ENCODE data around the gene RAB1A. TPM values are rescaled to one million over a fixed set of nuclear protein-coding genes. Genes with fewer than 3 reads are reported as not detected.

RAB1A gene
- total RNA-seq, 1 donor from 2014 or later: 79.9 TPM

DNA sequence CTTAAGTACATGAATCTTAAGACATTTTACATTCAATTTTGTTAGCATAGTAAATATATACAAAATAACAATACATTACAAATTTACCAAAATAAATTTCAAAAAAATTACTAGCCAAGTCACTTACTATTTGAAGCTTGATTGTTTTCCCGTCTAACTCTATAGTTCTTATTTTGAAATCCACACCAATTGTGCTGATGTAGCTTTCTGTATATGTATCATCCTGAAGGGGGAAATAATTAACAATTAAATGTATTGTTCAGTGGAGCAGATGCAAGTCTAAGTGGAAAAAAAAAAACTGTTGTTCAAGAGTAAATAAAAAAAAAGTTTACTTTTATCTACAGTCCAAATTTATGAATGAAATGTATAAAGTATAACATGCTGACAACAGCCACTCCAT lies 32.1 kb downstream of the RAB1A start:
- Mint-ChIP-seq H3K27ac (no peak overlapping the region), H3K4me3 (no peak overlapping the region), H3K9me3 (no peaks in the 10 kb centered on the region), H3K27me3 (no peaks in the 10 kb centered on the region), H3K4me1 (peaks cover 14% of the 10 kb centered on the region), H3K36me3 (ENCODE audit: low read depth) (peaks cover 54% of the 10 kb centered on the region)
- intact Hi-C loops (cut with micrococcal nuclease): no loop called here
- DNase-seq: no peak

DNA sequence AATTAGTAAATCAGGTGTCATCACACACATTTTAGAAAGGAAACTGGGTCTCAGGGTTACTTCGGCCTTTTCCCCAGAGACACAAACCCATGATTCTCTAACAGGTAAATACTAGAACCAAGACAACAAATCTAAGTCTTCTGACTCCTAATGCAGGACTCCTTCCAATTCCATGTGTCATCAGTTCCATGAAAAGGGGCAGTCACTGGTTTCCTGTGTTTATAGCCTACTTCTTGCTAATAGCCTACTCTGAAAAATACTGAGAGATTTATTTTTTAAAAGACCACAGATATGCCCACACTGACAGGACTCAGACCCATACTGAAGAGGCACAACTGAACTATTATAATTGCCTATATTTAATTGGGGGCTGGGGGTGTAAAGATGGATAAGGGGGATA lies 33.0 kb downstream of the RAB1A start:
- DNase-seq: no peak
- Mint-ChIP-seq H3K4me1 (peaks cover 15% of the 10 kb centered on the region), H3K27ac (no peak overlapping the region), H3K9me3 (no peaks in the 10 kb centered on the region), H3K36me3 (ENCODE audit: low read depth) (peaks cover 55% of the 10 kb centered on the region), H3K4me3 (no peak overlapping the region), H3K27me3 (no peaks in the 10 kb centered on the region)
- intact Hi-C loops (cut with micrococcal nuclease): no loop called here

DNA sequence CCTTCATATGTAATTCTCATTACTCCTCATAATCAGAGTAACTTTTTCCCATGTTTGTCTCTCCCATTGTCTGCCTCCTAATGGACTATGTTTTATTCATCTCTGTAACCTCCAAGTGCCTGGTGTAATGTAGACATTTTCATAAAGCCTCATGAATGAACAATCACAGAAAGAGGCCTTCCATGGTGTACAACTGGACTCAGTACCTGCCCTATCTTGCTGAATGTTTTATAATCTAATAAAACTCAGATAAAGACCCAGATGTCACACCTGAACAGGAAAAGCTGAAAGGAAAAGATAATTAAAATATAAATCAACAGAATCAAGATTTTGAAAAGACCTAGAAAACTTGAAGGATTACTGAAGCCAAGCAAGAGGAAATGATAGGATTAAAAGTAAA lies 36.7 kb downstream of the RAB1A start:
- no peaks in the 10 kb centered on the region for H3K9me3 Mint-ChIP-seq
- H3K4me1 Mint-ChIP-seq: peaks cover 15% of the 10 kb centered on the region
- no peak overlapping the region for H3K4me3 Mint-ChIP-seq
- intact Hi-C loops (cut with micrococcal nuclease): no loop called here
- H3K27me3 Mint-ChIP-seq: no peaks in the 10 kb centered on the region
- H3K36me3 Mint-ChIP-seq (ENCODE audit: low read depth): peaks cover 51% of the 10 kb centered on the region
- no peak overlapping the region for H3K27ac Mint-ChIP-seq
- no peak for DNase-seq

DNA sequence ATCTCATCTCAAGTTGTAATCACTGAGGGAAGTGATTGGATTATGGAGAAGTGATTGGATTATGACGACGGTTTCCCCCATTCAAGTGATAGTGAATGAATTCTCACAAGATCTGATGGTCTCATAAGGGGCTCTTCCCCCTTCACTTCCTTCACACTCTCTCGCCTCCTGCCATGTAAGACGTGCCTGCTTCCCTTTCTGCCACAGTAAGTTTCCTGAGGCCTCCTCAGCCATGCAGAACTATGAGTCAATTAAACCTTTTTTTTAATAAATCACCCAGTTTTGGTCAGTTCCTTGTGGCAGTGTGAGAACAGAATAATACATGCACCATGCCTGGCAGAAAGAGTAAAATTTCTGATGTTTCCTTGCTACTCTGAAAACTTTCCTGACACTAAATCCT lies 37.1 kb downstream of the RAB1A start:
- no peak overlapping the region for H3K27ac Mint-ChIP-seq

DNA sequence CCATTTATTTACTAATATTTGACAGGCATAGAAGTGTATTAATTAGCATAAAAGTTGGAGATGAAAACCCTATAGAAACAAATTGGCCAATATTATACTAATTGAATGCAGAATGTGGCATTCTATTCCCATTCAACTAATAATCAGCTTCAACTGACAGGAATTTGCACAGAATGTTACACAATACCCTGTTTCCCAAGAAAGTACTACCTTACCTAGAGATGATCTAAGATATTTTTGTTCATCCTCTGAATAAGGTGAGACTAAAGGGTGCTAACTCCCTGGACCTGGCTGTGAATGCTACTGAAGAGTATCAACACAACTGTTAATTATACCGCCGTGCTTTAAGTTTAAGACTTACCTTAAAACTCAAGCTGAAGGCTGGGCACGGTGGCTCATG lies 44.8 kb downstream of the RAB1A start:
- no peaks in the 10 kb centered on the region for H3K9me3 Mint-ChIP-seq
- H3K27ac Mint-ChIP-seq: no peak overlapping the region
- H3K36me3 Mint-ChIP-seq (ENCODE audit: low read depth): peaks cover 60% of the 10 kb centered on the region
- DNase-seq: no peak
- no peak overlapping the region for H3K4me3 Mint-ChIP-seq
- H3K27me3 Mint-ChIP-seq: no peaks in the 10 kb centered on the region
- intact Hi-C loops (cut with micrococcal nuclease): loop anchor here (5.0 kb wide), 1 partner anchor 47 kb away; the partner anchor contains the start of gene RAB1A
- peaks cover 13% of the 10 kb centered on the region for H3K4me1 Mint-ChIP-seq

More for the DNA sequence above, 37.1 kb downstream of the RAB1A start:
- H3K36me3 Mint-ChIP-seq (ENCODE audit: low read depth): peaks cover 54% of the 10 kb centered on the region
- intact Hi-C loops (cut with micrococcal nuclease): no loop called here
- H3K4me3 Mint-ChIP-seq: no peak overlapping the region
- no peaks in the 10 kb centered on the region for H3K9me3 Mint-ChIP-seq
- peaks cover 17% of the 10 kb centered on the region for H3K4me1 Mint-ChIP-seq
- DNase-seq: no peak
- no peaks in the 10 kb centered on the region for H3K27me3 Mint-ChIP-seq

DNA sequence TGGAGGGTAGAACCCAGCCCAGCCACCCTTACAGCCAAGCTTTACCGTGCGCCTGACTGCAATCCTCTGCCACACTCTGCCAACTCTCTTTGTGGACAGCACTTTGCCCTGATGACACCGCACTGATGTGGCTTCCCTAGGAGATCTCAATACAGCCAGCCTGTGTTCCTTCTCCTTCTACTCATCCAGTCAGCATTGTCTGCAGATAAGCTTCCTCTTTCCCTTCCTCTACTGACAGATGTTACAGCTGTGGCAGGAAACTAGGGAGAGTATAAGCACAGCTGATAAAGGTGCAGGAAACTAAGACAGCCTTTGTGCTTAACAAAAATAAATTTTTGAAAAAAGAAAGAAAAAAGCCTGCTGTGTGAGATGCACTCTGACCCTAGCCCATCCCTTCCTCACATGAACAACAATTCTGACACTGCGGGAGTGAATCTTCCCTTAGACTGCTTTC lies 48.6 kb downstream of the RAB1A start:
- H3K27ac Mint-ChIP-seq: peak overlapping the region; percentile 26
- no peak for DNase-seq
- no peaks in the 10 kb centered on the region for H3K9me3 Mint-ChIP-seq
- H3K4me3 Mint-ChIP-seq: no peak overlapping the region
- intact Hi-C loops (cut with micrococcal nuclease): no loop called here
- peaks cover 11% of the 10 kb centered on the region for H3K4me1 Mint-ChIP-seq
- peaks cover 53% of the 10 kb centered on the region for H3K36me3 Mint-ChIP-seq (ENCODE audit: low read depth)
- no peaks in the 10 kb centered on the region for H3K27me3 Mint-ChIP-seq

DNA sequence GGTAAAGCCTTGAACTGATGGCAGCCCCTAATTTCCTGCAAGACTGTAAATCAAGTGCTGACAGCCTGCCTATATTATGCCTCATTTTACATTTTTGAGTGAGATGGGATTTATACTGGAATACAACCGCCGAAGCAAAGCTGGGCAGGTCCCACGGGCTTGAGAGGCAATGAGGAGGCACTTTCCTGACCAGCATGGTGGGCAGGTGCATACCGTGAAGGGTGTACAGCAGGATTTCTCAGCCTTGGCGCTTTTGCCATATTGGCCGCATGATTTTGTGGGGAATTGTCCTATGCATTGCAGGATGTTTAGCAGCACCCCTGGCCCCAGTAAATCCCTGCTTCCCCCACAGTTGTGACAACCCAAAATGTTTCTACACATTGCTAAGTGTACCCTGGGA lies 50.9 kb downstream of the RAB1A start:
- Mint-ChIP-seq H3K36me3 (ENCODE audit: low read depth) (peaks cover 41% of the 10 kb centered on the region), H3K27ac (no peak overlapping the region), H3K9me3 (no peaks in the 10 kb centered on the region), H3K4me1 (peaks cover 11% of the 10 kb centered on the region), H3K27me3 (no peaks in the 10 kb centered on the region), H3K4me3 (no peak overlapping the region)
- intact Hi-C loops (cut with micrococcal nuclease): no loop called here
- no peak for DNase-seq

DNA sequence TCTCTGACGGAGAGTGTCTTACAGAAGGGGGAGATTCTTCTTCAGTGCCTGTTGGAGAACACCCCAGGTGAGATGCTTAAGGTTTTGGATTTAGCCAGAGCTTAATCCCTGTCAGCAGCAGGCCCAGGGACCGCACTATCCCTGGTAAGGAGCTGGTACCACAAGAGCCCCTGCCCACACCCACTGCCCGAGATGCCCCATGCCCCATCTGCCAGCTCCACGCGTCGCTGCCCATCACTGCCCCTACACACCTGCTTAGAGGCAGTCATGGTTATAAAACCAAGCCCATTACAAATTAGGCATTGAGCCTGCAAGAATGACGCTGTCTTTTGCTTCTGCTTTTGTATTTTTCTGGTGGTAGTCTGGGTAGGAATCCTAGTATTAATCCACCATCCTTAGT lies 52.0 kb downstream of the RAB1A start:
- intact Hi-C loops (cut with micrococcal nuclease): no loop called here
- no peak for DNase-seq
- Mint-ChIP-seq H3K9me3 (no peaks in the 10 kb centered on the region), H3K36me3 (ENCODE audit: low read depth) (peaks cover 33% of the 10 kb centered on the region), H3K4me3 (no peak overlapping the region), H3K27ac (no peak overlapping the region), H3K4me1 (peaks cover 12% of the 10 kb centered on the region), H3K27me3 (no peaks in the 10 kb centered on the region)

DNA sequence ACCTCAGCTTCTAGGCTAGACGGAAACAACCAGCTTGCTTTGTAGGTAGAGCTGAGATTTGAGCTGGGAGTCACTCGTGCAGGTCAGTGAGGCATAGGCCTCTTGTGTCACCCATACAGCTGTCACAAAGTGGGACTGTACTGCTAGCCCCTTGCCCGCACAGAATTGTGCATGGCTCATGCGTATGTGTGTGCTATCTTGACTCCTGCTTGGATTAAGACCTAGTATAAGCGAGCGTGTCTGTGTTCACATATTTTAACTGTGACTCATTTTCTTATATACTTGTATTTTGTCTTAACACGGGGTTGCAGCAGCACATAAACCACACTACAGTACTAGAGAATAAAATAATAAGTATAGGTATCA lies 53.6 kb downstream of the RAB1A start:
- Mint-ChIP-seq H3K36me3 (ENCODE audit: low read depth) (peaks cover 22% of the 10 kb centered on the region), H3K4me1 (peaks cover 3% of the 10 kb centered on the region), H3K27me3 (no peaks in the 10 kb centered on the region), H3K4me3 (no peak overlapping the region), H3K9me3 (no peaks in the 10 kb centered on the region), H3K27ac (no peak overlapping the region)
- intact Hi-C loops (cut with micrococcal nuclease): no loop called here
- no peak for DNase-seq

DNA sequence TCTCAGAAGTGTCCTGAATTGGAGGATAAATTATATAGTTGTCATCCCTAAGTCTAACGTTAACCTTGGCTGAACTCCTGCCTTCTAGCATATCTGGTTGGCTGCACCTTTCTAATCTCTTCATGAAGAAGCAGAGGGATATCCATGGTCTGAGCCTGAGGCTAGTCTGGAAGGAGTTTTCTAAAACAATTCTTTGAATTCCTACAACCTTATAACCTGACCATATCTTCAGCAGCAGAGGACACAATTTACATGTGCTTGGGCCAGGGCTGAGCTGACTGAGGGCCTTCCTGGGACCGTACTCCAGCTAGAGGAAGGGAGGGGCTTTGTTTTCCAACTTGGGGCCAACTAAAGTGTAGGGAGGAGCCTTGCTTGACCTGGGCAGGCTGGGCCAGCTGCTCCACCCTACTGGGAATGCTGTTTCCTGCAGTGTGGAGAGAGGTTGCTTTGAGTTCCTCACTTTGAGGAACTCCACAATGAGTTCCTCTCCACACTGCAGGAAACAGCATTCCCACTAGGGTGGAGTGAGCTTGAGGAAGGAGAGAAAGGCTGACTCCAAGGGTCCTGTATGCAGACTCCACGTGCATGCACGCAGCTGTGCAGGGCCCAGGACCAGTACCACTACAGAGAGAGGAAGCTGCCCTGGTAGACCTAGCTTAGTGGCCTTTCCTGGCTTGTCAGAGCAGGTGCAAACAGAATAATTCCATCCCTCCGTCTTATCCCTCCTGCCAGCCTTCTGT lies 54.1 kb downstream of the RAB1A start:
- Mint-ChIP-seq H3K4me3 (no peak overlapping the region), H3K27me3 (no peaks in the 10 kb centered on the region), H3K4me1 (peaks cover 3% of the 10 kb centered on the region), H3K36me3 (ENCODE audit: low read depth) (peaks cover 16% of the 10 kb centered on the region), H3K9me3 (no peaks in the 10 kb centered on the region), H3K27ac (no peak overlapping the region)
- intact Hi-C loops (cut with micrococcal nuclease): no loop called here
- DNase-seq: no peak

DNA sequence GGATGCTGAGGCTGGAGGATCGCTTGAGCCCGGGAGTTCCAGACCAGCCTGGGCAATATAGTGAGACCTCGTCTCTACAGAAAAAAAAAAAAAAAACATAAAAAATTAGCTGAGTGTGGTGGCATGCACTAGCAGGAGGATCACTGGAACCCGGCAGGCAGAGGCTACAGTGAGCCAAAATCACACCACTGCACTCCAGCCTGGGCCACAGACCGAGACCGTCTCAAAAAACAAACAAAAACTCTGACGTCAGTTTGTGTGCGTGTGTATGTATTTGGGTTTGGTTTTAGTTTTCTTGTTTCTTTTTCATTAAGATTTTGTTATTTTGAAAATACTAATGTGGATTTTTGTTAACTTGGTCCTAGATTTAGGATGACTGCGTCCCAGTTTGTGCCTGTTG lies 54.7 kb downstream of the RAB1A start:
- no peak overlapping the region for H3K27ac Mint-ChIP-seq
- intact Hi-C loops (cut with micrococcal nuclease): no loop called here
- no peaks in the 10 kb centered on the region for H3K27me3 Mint-ChIP-seq
- no peak overlapping the region for H3K4me3 Mint-ChIP-seq
- no peaks in the 10 kb centered on the region for H3K9me3 Mint-ChIP-seq
- DNase-seq: no peak
- H3K4me1 Mint-ChIP-seq: peaks cover 8% of the 10 kb centered on the region
- peaks cover 16% of the 10 kb centered on the region for H3K36me3 Mint-ChIP-seq (ENCODE audit: low read depth)

DNA sequence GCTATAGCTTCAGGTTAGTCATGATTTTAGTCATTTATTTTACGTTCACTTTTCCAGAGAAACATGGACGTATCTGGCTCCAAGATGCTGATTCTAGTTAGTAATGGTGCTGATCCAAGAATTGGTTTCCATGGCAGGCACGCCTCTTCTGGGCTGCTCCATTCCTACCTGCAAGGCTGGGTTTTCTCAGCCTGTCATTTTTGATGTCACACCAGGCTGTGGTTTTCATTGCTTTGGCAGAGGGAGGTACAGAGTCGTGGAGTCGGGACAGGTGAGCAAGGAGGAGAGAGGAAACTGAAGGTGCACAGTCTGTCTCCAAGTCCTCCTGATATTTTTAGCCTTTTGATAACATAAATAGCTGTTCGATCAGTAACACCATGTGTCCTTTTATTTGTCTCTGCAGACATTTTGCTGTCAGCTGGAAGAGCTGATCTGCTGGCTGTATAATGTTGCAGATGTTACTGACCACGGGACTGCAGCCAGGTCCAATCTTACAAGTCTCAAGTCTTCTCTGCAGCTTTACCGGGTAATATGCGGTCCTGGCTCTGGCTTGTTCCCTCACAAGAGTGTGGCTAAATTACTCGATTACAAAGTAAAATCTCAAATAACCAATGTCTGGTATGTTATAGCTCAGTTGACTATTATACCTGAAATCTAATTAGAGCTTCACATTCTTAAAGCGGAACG lies 55.9 kb downstream of the RAB1A start:
- no peaks in the 10 kb centered on the region for H3K9me3 Mint-ChIP-seq
- no peaks in the 10 kb centered on the region for H3K27me3 Mint-ChIP-seq
- DNase-seq: no peak
- intact Hi-C loops (cut with micrococcal nuclease): no loop called here
- no peak overlapping the region for H3K4me3 Mint-ChIP-seq
- H3K27ac Mint-ChIP-seq: no peak overlapping the region
- peaks cover 17% of the 10 kb centered on the region for H3K36me3 Mint-ChIP-seq (ENCODE audit: low read depth)
- H3K4me1 Mint-ChIP-seq: peaks cover 8% of the 10 kb centered on the region

DNA sequence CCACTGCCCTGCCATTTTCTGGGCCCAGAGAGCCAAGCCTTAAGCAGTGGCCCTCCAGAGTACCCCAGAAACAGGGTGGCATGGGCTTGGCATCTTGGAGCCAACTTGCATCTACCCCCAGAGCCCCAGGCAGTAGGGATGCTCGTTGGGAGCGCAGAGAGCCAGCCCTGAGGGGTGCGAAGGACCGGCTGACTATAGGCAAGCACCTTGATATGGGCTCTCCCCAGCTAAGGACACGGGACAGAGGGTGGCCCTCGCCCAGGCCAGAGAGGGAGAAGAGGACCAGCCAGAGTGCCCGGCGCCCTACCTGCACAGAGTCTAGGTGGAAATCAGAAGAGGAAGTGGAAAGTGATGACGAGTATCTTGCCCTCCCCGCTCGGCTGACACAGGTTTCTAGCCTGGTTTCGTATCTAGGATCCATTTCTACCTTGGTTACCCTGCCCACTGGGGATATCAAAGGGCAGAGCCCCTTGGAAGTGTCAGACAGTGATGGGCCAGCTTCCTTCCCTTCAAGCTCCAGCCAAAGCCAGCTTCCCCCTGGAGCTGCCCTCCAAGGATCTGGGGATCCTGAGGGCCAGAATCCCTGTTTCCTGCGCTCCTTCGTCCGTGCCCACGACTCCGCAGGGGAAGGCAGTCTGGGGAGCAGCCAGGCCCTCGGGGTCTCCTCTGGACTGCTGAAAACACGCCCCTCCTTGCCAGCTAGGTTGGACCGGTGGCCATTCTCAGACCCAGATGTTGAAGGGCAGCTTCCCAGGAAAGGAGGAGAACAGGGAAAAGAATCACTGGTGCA lies 57.5 kb downstream of the RAB1A start:
- Mint-ChIP-seq H3K27ac (peak overlapping the region; percentile 41), H3K27me3 (no peaks in the 10 kb centered on the region), H3K36me3 (ENCODE audit: low read depth) (peaks cover 11% of the 10 kb centered on the region)

More for the DNA sequence above, 57.5 kb downstream of the RAB1A start:
- intact Hi-C loops (cut with micrococcal nuclease): no loop called here
- H3K9me3 Mint-ChIP-seq: no peaks in the 10 kb centered on the region
- H3K4me3 Mint-ChIP-seq: no peak overlapping the region
- peaks cover 19% of the 10 kb centered on the region for H3K4me1 Mint-ChIP-seq
- DNase-seq: no peak
